Measurements from ENCODE around the gene GSC2. TPM values are rescaled to one million over a fixed set of nuclear protein-coding genes. Genes with fewer than 3 reads are reported as not detected.

Gene GSC2
- total and polyA plus RNA-seq, 2 of the 4 experiments (the other 2 are of a cell fraction), result not detected

DNA sequence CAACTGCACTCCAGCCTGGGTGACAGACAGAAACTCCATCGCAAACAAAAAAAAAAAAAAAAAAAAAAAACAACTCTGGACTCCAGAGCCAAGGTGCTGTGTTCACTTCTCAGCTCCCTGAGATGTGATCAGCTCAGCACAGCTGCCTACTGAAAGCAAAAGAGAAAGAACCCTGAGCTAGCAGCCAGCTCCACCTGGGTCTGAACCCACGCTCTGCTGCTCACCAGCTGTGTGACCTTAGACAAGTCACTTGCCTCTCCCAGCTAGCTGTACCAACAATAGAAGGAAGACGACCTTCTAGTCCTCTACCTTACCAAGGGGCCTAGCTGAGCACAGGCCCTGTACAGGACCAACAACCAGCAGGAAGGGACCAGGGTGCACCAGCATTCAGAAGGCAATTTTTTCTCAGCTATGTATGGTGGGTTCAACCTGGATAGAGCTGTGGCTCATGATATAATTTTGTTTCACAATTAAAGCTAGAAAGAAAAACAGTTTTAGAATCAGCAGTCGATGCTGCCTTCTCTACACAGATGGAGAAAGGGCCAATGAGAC, 31.7 kb downstream of the GSC2 start:
- Histone ChIP-seq H3K9me1 (ENCODE audit: insufficient read depth, low read length) (peaks cover 46% of the 10 kb centered on the region), H2BK20ac (ENCODE audit: low read depth, low read length) (no peak overlapping the region), H3K4ac (ENCODE audit: low read depth, low read length) (no peak overlapping the region), H3K18ac (ENCODE audit: low read depth, low read length) (no peak overlapping the region), H2AFZ (replicated peaks; ENCODE audit: low read length, poor library complexity) (no peak overlapping the region), H3K23ac (ENCODE audit: low read depth, low read length) (no peak overlapping the region), H2BK5ac (ENCODE audit: low read depth, low read length, poor library complexity, severe bottlenecking) (no peak overlapping the region), H2BK120ac (ENCODE audit: low read depth, low read length) (no peak overlapping the region), H2AK5ac (ENCODE audit: low read depth, low read length) (no peak overlapping the region), H4K91ac (ENCODE audit: insufficient read depth, low read depth, low read length) (no peak overlapping the region), H3K36me3 (ENCODE audit: control insufficient read depth, insufficient read depth, low read length) (peaks cover 6% of the 10 kb centered on the region; the same call in 1 of the 2 replicates), H3K9me3 (ENCODE audit: control insufficient read depth, insufficient read depth, low read length) (no peaks in the 10 kb centered on the region), H4K20me1 (ENCODE audit: insufficient read depth, low read length) (peaks cover 80% of the 10 kb centered on the region), H2BK15ac (ENCODE audit: low read depth, low read length) (no peak overlapping the region), H3K14ac (replicated peaks; ENCODE audit: low read depth, low read length) (no peak overlapping the region), H3K4me3 (ENCODE audit: insufficient read depth, low read depth, low read length) (no peak overlapping the region), H3K56ac (ENCODE audit: extremely low read depth, insufficient read depth, low read length) (no peak overlapping the region), H4K5ac (ENCODE audit: low read depth, low read length) (no peak overlapping the region), H3K27me3 (ENCODE audit: control insufficient read depth, insufficient read depth, low read length) (no peaks in the 10 kb centered on the region), H3K27ac (ENCODE audit: insufficient read depth, low read length) (no peak overlapping the region), H3K9ac (ENCODE audit: low read depth, low read length) (no peak overlapping the region), H4K8ac (ENCODE audit: low read depth in 2 of 2, low read length in 2 of 2) (no peak overlapping the region), H3K4me1 (ENCODE audit: control insufficient read depth, insufficient read depth, low read length) (peaks cover 16% of the 10 kb centered on the region), H3K4me2 (ENCODE audit: low read depth, low read length) (no peak overlapping the region), H2AK9ac (replicated peaks; ENCODE audit: low read depth, low read length, poor library complexity) (no peak overlapping the region), H3K79me1 (ENCODE audit: low read depth in 1 of 2, low read length in 2 of 2) (peaks cover 36 to 79% of the 10 kb centered on the region in 2 experiments)
- BruUV-seq (replicated peaks), result no TSS peak
- TF ChIP-seq POLR2A (IDR thresholded peaks at IDR 0.05; ENCODE audit: low read depth, low read length), result no peak
- TF ChIP-seq ELK1 (IDR thresholded peaks at IDR 0.05; ENCODE audit: borderline replicate concordance, low read depth, low read length), result no peak
- TF ChIP-seq RFX5 (IDR thresholded peaks at IDR 0.05; ENCODE audit: low read depth, low read length), result no peak
- TF ChIP-seq FOS (IDR thresholded peaks at IDR 0.05; ENCODE audit: low read depth, low read length), result no peak
- no peak for TF ChIP-seq RCOR1 (IDR thresholded peaks at IDR 0.05; ENCODE audit: insufficient replicate concordance, low read length)
- no peak for TF ChIP-seq BHLHE40 (IDR thresholded peaks at IDR 0.05; ENCODE audit: low read depth, low read length)
- TF ChIP-seq, protein P1, sequence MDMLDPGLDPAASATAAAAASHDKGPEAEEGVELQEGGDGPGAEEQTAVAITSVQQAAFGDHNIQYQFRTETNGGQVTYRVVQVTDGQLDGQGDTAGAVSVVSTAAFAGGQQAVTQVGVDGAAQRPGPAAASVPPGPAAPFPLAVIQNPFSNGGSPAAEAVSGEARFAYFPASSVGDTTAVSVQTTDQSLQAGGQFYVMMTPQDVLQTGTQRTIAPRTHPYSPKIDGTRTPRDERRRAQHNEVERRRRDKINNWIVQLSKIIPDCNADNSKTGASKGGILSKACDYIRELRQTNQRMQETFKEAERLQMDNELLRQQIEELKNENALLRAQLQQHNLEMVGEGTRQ (IDR thresholded peaks at IDR 0.05; ENCODE audit: low read depth, low read length), result no peak
- no peak for TF ChIP-seq CEBPB (IDR thresholded peaks at IDR 0.05; ENCODE audit: low read depth, low read length)
- no peak for TF ChIP-seq MXI1 (IDR thresholded peaks at IDR 0.05; ENCODE audit: borderline replicate concordance, low read depth, low read length)
- WGBS, 2 experiments (ENCODE audit: extremely low coverage in 2 of 2, insufficient read length in 1 of 2), result 100% methylated on average over 1 of the region's 4 CpGs; no CpG with 5 or more reads in 1 of the 2 experiments
- intact Hi-C loops (cut with micrococcal nuclease), result no loop called here
- DNase-seq, result no peak
- ATAC-seq (ENCODE audit: low read depth), result no peak
- dilution Hi-C loops (cut with HindIII; ENCODE audit: low sequenced_read_pairs, unreplicated experiment), result no loop called here
- in situ Hi-C loops (cut with MboI; ENCODE audit: low sequenced_read_pairs), result no loop called here
- ChIA-PET CTCF (no interaction called here), POLR2A (ENCODE audit: unreplicated experiment) (interaction anchor here (0.6 kb wide), 1 partner anchor 479 kb away, joined by 3 read pairs; no protein-coding TSS in a partner anchor)

Measured in IMR-90 (cell line).